ENCODE results near the gene KCNS1.

DNA sequence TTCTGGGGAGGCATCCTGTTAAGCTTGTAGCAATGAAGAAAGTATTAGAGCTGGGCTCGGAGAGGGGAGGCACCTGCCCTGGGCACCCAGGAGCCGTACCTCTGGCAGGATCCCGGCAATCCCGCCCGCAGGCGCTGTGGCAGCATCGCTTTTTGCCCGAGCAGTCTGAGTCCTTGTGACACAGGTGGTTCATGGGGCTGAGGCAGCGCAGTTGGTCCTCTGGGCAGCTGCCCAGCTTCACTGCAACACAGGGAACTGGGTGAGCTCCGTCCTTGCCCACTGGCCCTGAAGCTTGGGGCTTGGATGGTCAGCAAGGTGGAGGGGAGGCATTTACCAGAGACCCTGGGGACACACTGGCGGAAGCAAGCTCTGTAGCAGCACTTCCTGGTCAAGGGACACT is 9.4 kb upstream of the KCNS1 start:
- TF ChIP-seq CTCF (conservative IDR thresholded peaks at IDR 0.05; ENCODE audit: low read depth, low read length) = no peak
- no peak for TF ChIP-seq EZH2 (IDR thresholded peaks at IDR 0.05; ENCODE audit: borderline replicate concordance, low read depth, low read length, poor library complexity, severe bottlenecking)
